ENCODE data around the gene COP1. TPM values are rescaled to one million over a fixed set of nuclear protein-coding genes. Genes with fewer than 3 reads are reported as not detected.
"Not testable (repeated sequence)": the region's sequence is repeated elsewhere in the genome, so short reads cannot be mapped to it uniquely, and the experiment has no call there.

Gene COP1
- total and polyA plus RNA-seq, 10 donors, result 46.7 to 110 (median 66.0) TPM

- TF ChIP-seq POLR2AphosphoS5 (IDR thresholded peaks at IDR 0.05) (no peak), POLR2A (IDR thresholded peaks at IDR 0.05) (no peak)
- TF ChIP-seq, protein P1, sequence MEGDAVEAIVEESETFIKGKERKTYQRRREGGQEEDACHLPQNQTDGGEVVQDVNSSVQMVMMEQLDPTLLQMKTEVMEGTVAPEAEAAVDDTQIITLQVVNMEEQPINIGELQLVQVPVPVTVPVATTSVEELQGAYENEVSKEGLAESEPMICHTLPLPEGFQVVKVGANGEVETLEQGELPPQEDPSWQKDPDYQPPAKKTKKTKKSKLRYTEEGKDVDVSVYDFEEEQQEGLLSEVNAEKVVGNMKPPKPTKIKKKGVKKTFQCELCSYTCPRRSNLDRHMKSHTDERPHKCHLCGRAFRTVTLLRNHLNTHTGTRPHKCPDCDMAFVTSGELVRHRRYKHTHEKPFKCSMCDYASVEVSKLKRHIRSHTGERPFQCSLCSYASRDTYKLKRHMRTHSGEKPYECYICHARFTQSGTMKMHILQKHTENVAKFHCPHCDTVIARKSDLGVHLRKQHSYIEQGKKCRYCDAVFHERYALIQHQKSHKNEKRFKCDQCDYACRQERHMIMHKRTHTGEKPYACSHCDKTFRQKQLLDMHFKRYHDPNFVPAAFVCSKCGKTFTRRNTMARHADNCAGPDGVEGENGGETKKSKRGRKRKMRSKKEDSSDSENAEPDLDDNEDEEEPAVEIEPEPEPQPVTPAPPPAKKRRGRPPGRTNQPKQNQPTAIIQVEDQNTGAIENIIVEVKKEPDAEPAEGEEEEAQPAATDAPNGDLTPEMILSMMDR (IDR thresholded peaks at IDR 0.05 in 8 of 11, conservative IDR thresholded peaks at IDR 0.05 in 3 of 11), result no peak
- no peak overlapping the region for H3K27ac ChIP-seq
- 97 to 99% (median 98%) methylated on average over 12 of the region's 12 CpGs for WGBS, 5 donors
- H3K4me3 ChIP-seq, result no peak overlapping the region
- H3K4me1 ChIP-seq, result no peaks in the 10 kb centered on the region
- DNase-seq, result peak; percentile 48
- peaks cover 0 to 40% (median 33%) of the 10 kb centered on the region in 8 donors for H3K9me3 ChIP-seq
- peaks cover 4 to 96% (median 70%) of the 10 kb centered on the region in 6 donors for H3K36me3 ChIP-seq
- intact Hi-C loops (cut with DNase I; ENCODE audit: low total_unique reads), result no loop called here
- no peaks in the 10 kb centered on the region for H3K27me3 ChIP-seq (replicated peaks in 1 of 7)
Measured at GRCh38 chr1:175984057-175984812, 222.9 kb downstream of the COP1 start.

- H3K4me3 ChIP-seq; H3K27ac ChIP-seq; intact Hi-C loops (cut with DNase I; ENCODE audit: low total_unique reads); DNase-seq; H3K27me3 ChIP-seq (replicated peaks in 1 of 7); H3K4me1 ChIP-seq: not testable (repeated sequence)
- peaks cover 4 to 90% (median 61%) of the 10 kb centered on the region in 6 donors for H3K36me3 ChIP-seq
- H3K9me3 ChIP-seq, result peaks cover 0 to 40% (median 33%) of the 10 kb centered on the region in 8 donors
- WGBS, 5 donors, result 96 to 100% (median 99%) methylated on average over 2 of the region's 2 CpGs
Measured at GRCh38 chr1:175983363-175983762, 223.7 kb downstream of the COP1 start.

DNA sequence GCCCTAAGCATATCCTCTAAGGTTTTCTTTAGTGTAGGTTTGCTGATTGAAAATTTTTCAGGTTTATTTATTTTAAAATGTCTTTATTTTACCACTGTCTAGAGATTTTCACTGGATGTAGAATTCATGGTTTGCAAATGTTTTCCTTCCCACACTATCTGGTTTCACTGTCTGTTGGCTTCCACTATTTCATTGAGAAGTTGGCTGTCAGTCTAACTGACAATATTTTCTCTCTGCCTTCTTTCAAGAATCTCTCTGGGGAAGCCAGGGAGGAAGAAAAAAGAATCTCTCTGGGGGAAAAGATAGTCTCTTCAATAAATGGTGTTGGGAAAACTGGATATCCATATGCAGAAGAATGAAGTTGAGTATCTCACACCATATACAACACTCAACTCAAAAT is 226.0 kb downstream of the COP1 start:
- intact Hi-C loops (cut with DNase I; ENCODE audit: low total_unique reads), result no loop called here

GRCh38 chr1:175978926-175979325 is 228.2 kb downstream of the COP1 start:
- Histone ChIP-seq H3K27me3 (replicated peaks in 1 of 7) (no peaks in the 10 kb centered on the region), H3K9me3 (peaks cover 0 to 25% (median 20%) of the 10 kb centered on the region in 8 donors), H3K4me3 (no peak overlapping the region), H3K4me1 (peaks cover 0 to 12% (median 3%) of the 10 kb centered on the region in 6 donors), H3K27ac (no peak overlapping the region), H3K36me3 (peaks cover 2 to 59% (median 21%) of the 10 kb centered on the region in 6 donors)
- DNase-seq, result no peak
- 93 to 100% (median 97%) methylated on average over 1 of the region's 1 CpG for WGBS, 5 donors
- intact Hi-C loops (cut with DNase I; ENCODE audit: low total_unique reads), result no loop called here
- TF ChIP-seq, protein P1 (IDR thresholded peaks at IDR 0.05 in 8 of 11, conservative IDR thresholded peaks at IDR 0.05 in 3 of 11), result no peak
- TF ChIP-seq POLR2AphosphoS5 (IDR thresholded peaks at IDR 0.05), result no peak
- no peak for TF ChIP-seq POLR2A (IDR thresholded peaks at IDR 0.05)

More for the DNA sequence above, 226.0 kb downstream of the COP1 start:
- Histone ChIP-seq H3K9me3 (peaks cover 0 to 40% (median 33%) of the 10 kb centered on the region in 8 donors), H3K4me3 (no peak overlapping the region), H3K27me3 (replicated peaks in 1 of 7) (no peaks in the 10 kb centered on the region), H3K4me1 (peaks cover 0 to 12% (median 3%) of the 10 kb centered on the region in 6 donors), H3K36me3 (peaks cover 4 to 68% (median 40%) of the 10 kb centered on the region in 6 donors), H3K27ac (no peak overlapping the region)
- no peak for DNase-seq
- TF ChIP-seq POLR2A (IDR thresholded peaks at IDR 0.05), result no peak
- TF ChIP-seq, protein P1 (IDR thresholded peaks at IDR 0.05 in 8 of 11, conservative IDR thresholded peaks at IDR 0.05 in 3 of 11), result no peak
- TF ChIP-seq POLR2AphosphoS5 (IDR thresholded peaks at IDR 0.05), result no peak

Measured in spleen (tissue), 11 donors.